HCT116 (cell line): ENCODE data around the gene SRRD.

ENCODE experiments used
- EZH2 ChIP-seq: fragments of 200-600 bp; sonication (generic); IDR thresholded peaks from 2 replicates; pipeline ENCODE4 v1.6.1; 2017; ENCODE audit warnings: antibody characterized with exemption, mixed run types
- EZH2phosphoT487 ChIP-seq: fragments of 200-600 bp; IDR thresholded peaks from 2 replicates; pipeline ENCODE4 v1.6.1; 2018; ENCODE audit warnings: antibody characterized with exemption, borderline replicate concordance
- FOSL1 ChIP-seq: IDR thresholded peaks from 2 replicates; pipeline ENCODE4 v1.6.1; 2012; ENCODE audit warnings: low read depth
- POLR2A ChIP-seq: IDR thresholded peaks from 2 replicates; pipeline ENCODE4 v1.7.0; 2011; ENCODE audit warnings: borderline replicate concordance; ENCODE audit not compliant: insufficient read depth, insufficient read length; ENCODE audit errors: extremely low read depth
- POLR2AphosphoS5 ChIP-seq: IDR thresholded peaks from 2 replicates; pipeline ENCODE4 v1.6.1; 2011; ENCODE audit warnings: mild to moderate bottlenecking, low read depth, low read length, moderate library complexity
- SRF ChIP-seq: IDR thresholded peaks from 2 replicates; pipeline ENCODE4 v1.6.1; 2012; ENCODE audit warnings: low read depth
- TCF7L2 ChIP-seq: IDR thresholded peaks from 2 replicates; pipeline ENCODE4 v1.7.0; 2011; ENCODE audit warnings: borderline replicate concordance, inconsistent platforms; ENCODE audit not compliant: insufficient read depth, insufficient read length; ENCODE audit errors: extremely low read depth
- YY1 ChIP-seq: IDR thresholded peaks from 2 replicates; pipeline ENCODE4 v1.6.1; 2011; ENCODE audit warnings: low read length, low read depth, moderate library complexity, mild to moderate bottlenecking; ENCODE audit not compliant: insufficient replicate concordance; ENCODE audit errors: extremely low read depth
- ZFX ChIP-seq: fragments of 450-650 bp; IDR thresholded peaks from 2 replicates; pipeline ENCODE4 v1.6.1; 2017
- ZNF274 ChIP-seq: fragments of 200-500 bp; sonication (Bioruptor generic); IDR thresholded peaks from 2 replicates; pipeline ENCODE4 v1.6.1; 2014; ENCODE audit warnings: mild to moderate bottlenecking, low read depth, low read length, inconsistent platforms
- TF ChIP-seq, protein P1 (sequence below), 3 experiments: fragments of 200-600 bp in 1 of 3; sonication (generic) in 1 of 3; IDR thresholded peaks in 2 of 3; conservative IDR thresholded peaks in 1 of 3; 2 replicates each; pipeline ENCODE4 v1.5.1; 2012 to 2017; ENCODE audit warnings: low read depth in 2 of 3, low read length in 2 of 3, antibody characterized with exemption in 1 of 3, borderline replicate concordance in 1 of 3, control low read depth in 1 of 3, mild to moderate bottlenecking in 1 of 3, mixed read lengths in 1 of 3, mixed run types in 1 of 3, moderate library complexity in 1 of 3; ENCODE audit not compliant: insufficient read depth in 1 of 3
- TF ChIP-seq, protein P2 (sequence below): IDR thresholded peaks from 2 replicates; pipeline ENCODE4 v1.6.1; 2012; ENCODE audit warnings: low read depth
- TF ChIP-seq, protein P3 (sequence below): IDR thresholded peaks from 2 replicates; pipeline ENCODE4 v1.6.1; 2012

DNA sequence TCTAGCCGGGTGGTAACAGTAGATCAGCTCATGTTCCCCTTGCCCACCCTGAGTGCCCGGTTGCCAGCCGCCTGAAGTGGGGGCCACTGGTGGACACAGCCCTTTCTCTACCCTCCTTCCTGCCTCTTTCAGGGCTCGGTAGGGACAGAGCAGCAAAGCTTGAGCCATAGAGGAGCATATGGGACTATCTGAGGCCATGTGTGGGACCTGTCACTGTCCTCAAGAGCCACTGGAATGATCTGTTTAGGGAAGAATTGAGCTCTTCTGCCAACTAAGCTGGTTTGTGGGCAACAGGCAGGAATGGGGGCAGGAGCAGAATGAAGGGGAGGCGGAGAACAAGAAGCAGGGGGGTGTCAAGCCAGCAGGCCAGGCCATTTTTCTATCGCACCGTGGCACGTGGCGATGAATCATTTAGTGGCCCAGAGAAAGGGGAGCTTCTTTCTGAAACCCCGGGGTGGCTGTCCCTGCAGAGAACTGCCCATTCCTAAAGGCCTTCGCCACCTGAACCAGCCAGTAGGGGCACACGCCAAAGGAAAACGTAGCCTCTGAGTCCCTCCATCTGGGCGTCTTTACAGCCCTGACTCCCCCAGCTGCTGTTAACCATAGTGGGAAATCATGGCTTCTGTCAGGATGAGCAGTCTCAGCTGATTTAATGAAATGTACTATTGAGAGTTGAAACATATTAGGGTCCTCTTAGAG lies 45.8 kb upstream of the SRRD start:
- TF ChIP-seq POLR2AphosphoS5 = no peak
- TF ChIP-seq, protein P1, sequence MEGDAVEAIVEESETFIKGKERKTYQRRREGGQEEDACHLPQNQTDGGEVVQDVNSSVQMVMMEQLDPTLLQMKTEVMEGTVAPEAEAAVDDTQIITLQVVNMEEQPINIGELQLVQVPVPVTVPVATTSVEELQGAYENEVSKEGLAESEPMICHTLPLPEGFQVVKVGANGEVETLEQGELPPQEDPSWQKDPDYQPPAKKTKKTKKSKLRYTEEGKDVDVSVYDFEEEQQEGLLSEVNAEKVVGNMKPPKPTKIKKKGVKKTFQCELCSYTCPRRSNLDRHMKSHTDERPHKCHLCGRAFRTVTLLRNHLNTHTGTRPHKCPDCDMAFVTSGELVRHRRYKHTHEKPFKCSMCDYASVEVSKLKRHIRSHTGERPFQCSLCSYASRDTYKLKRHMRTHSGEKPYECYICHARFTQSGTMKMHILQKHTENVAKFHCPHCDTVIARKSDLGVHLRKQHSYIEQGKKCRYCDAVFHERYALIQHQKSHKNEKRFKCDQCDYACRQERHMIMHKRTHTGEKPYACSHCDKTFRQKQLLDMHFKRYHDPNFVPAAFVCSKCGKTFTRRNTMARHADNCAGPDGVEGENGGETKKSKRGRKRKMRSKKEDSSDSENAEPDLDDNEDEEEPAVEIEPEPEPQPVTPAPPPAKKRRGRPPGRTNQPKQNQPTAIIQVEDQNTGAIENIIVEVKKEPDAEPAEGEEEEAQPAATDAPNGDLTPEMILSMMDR (IDR thresholded peaks at IDR 0.05 in 2 of 3, conservative IDR thresholded peaks at IDR 0.05 in 1 of 3; ENCODE audit: borderline replicate concordance in 1 of 3, insufficient read depth in 1 of 3, low read depth in 2 of 3, low read length in 2 of 3) = no peak
- TF ChIP-seq SRF = no peak
- TF ChIP-seq POLR2A = no peak
- TF ChIP-seq, protein P2, sequence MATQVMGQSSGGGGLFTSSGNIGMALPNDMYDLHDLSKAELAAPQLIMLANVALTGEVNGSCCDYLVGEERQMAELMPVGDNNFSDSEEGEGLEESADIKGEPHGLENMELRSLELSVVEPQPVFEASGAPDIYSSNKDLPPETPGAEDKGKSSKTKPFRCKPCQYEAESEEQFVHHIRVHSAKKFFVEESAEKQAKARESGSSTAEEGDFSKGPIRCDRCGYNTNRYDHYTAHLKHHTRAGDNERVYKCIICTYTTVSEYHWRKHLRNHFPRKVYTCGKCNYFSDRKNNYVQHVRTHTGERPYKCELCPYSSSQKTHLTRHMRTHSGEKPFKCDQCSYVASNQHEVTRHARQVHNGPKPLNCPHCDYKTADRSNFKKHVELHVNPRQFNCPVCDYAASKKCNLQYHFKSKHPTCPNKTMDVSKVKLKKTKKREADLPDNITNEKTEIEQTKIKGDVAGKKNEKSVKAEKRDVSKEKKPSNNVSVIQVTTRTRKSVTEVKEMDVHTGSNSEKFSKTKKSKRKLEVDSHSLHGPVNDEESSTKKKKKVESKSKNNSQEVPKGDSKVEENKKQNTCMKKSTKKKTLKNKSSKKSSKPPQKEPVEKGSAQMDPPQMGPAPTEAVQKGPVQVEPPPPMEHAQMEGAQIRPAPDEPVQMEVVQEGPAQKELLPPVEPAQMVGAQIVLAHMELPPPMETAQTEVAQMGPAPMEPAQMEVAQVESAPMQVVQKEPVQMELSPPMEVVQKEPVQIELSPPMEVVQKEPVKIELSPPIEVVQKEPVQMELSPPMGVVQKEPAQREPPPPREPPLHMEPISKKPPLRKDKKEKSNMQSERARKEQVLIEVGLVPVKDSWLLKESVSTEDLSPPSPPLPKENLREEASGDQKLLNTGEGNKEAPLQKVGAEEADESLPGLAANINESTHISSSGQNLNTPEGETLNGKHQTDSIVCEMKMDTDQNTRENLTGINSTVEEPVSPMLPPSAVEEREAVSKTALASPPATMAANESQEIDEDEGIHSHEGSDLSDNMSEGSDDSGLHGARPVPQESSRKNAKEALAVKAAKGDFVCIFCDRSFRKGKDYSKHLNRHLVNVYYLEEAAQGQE = no peak
- TF ChIP-seq, protein P3, sequence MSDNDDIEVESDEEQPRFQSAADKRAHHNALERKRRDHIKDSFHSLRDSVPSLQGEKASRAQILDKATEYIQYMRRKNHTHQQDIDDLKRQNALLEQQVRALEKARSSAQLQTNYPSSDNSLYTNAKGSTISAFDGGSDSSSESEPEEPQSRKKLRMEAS = no peak
- no peak for TF ChIP-seq EZH2
- TF ChIP-seq EZH2phosphoT487 = no peak
- no peak for TF ChIP-seq TCF7L2
- no peak for TF ChIP-seq YY1
- no peak for TF ChIP-seq FOSL1
- TF ChIP-seq ZFX = no peak
- TF ChIP-seq ZNF274 = no peak
